HUDEP-2 (cell line): ENCODE data around the gene RBCK1.
"Not testable (repeated sequence)": the region's sequence is repeated elsewhere in the genome, so short reads cannot be mapped to it uniquely, and the experiment has no call there.

Experiments
- DNase-seq, 76 experiments: peaks; one replicate each; lab custom pipeline; 2025; ENCODE audit not compliant: unreplicated experiment in 76 of 76; lab: John Stamatoyannopoulos, UW

The RBCK1 gene

GRCh38 chr20:375265-375889 is 32.7 kb upstream of the RBCK1 start:
- peak in 9 of 76 experiments; percentile 16 to 60 (median 24) for DNase-seq

GRCh38 chr20:376089-376488 is 32.0 kb upstream of the RBCK1 start:
- no peak for DNase-seq

GRCh38 chr20:376750-377149 is 31.3 kb upstream of the RBCK1 start:
- no peak for DNase-seq

- DNase-seq: not testable (repeated sequence)
These were observed 30.5 kb upstream of the RBCK1 start for GRCh38 chr20:377578-377977.

GRCh38 chr20:378961-379336 is 29.1 kb upstream of the RBCK1 start:
- no peak for DNase-seq

- peak in 9 of 76 experiments; percentile 7 to 36 (median 19) for DNase-seq
These were observed 27.1 kb upstream of the RBCK1 start for GRCh38 chr20:380763-381580.

- DNase-seq: peak in 72 of 76 experiments; percentile 14 to 92 (median 74)
These were observed 26.4 kb upstream of the RBCK1 start for GRCh38 chr20:381581-382290.

- DNase-seq: no peak
These were observed 25.6 kb upstream of the RBCK1 start for GRCh38 chr20:382291-383115.

GRCh38 chr20:383889-384288 is 24.2 kb upstream of the RBCK1 start:
- DNase-seq: no peak

GRCh38 chr20:384723-385122 is 23.4 kb upstream of the RBCK1 start:
- DNase-seq: no peak

GRCh38 chr20:385448-385847 is 22.7 kb upstream of the RBCK1 start:
- DNase-seq: no peak

GRCh38 chr20:386634-387033 is 21.5 kb upstream of the RBCK1 start:
- not testable (repeated sequence) for DNase-seq

GRCh38 chr20:387520-387919 is 20.6 kb upstream of the RBCK1 start:
- no peak for DNase-seq

- DNase-seq: no peak
These were observed 19.8 kb upstream of the RBCK1 start for GRCh38 chr20:388034-388994.

GRCh38 chr20:389220-389619 is 18.9 kb upstream of the RBCK1 start:
- no peak for DNase-seq

- no peak for DNase-seq
These were observed 16.9 kb upstream of the RBCK1 start for GRCh38 chr20:391041-391711.

GRCh38 chr20:393296-393695 is 14.8 kb upstream of the RBCK1 start:
- not testable (repeated sequence) for DNase-seq

- no peak for DNase-seq
These were observed 11.9 kb upstream of the RBCK1 start for GRCh38 chr20:396252-396618.
